Islet precursor cell (in vitro differentiated cells): Measurements from ENCODE around the gene ODF2.

Experiments
- DNase-seq: peaks from one replicate; pipeline ENCODE4 v3.0.0-alpha.2; 2018

ODF2 gene

DNA sequence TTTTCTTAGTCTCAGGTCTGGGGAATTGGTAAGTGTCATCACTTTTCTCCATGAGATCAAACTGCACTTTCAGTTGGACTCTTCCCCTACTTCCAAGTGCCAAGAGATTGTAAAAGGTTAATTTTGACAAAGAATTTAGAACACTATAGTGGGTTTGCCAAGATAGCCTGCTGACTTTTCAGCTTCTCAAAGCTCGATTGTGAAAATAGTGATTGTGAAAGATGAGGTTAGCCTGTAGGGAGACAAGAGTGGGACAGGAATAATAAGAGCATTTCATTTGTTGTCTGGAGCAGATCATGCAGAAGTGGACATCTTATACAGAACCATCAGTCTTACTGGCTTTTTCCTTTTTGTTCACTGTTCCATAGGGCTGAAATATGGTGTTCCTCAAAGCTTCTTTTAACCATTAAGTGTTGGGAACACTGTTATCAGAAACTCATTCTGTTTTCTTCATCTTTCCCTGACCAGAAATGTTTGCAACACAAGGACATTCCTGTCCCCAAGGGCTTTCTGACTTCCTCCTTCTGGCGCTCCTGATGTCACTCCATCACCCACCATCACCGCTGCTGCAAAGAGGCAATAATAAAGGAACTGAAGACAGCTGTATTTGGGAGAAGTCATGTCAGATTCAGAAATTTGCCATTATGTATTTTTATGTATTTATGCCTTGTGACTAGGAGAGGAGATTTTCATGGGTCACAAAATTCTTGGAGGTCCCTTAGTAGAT, 85.0 kb downstream of the ODF2 start:
- DNase-seq, result no peak

DNA sequence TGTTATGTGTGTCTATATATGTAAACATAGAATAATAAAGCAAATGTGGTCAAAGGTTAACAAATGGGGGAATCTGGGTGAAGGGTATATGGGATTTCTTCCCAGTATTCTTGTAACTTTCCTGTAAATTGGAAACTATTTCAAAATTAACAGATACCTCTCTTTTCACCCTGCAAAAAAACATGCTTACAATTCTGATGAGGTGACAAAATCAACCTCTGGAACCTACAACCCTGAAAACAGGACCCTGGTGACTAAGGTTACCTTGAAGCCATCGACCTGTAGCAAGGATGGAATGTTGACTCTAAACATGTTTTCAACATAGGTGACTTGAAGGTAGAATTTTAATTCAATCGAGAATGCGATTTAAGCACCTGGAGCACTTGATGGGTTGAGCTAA, 90.7 kb downstream of the ODF2 start:
- DNase-seq, result no peak

DNA sequence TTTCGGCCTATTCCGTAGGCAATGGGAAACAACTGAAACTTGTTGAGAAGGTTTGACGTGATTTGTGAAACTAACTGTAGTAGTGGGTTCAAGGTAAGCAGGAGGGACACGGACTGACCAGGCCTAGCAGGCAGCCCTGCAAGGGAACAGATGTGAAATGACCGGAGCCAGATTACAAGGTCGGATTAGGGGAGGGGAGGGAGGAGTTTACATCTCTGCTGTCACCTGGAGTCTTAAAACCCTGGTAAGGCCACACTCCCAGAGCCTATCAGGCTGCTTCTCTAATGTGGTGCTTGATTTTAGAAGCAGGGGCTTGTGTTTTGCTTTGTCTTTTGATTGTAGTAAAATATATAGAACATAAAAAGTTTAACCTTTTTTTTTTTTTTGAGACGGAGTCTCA, 93.1 kb downstream of the ODF2 start:
- no peak for DNase-seq

DNA sequence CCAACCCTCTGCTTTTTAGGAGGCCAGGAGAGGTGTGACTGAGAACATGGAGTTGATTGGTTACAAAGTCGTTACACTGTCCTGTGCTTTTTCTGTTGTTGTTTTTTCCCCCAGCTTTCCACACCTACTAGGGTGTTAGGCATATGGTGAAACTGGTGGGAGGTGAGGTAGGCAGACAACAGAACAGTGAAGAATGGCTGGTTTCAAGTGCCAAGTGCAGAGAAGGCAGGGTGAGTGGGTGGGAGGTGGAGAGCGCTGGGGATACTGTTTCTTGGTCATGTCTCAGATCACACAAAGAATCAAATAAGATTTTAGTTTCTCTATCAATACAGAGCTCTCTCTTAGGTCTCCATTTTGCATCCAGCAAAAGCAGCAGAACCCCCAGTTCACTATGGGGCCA, 94.4 kb downstream of the ODF2 start:
- no peak for DNase-seq
